RPMI8226 (cell line): ENCODE data around the gene CD244.

Experiments used
- DNase-seq: peaks from one replicate; pipeline ENCODE4 v3.0.0-alpha.2; 2015

The CD244 gene

GRCh38 chr1:160841079-160841478 lies 21.6 kb downstream of the CD244 start:
- DNase-seq = no peak

GRCh38 chr1:160839746-160840145 lies 22.9 kb downstream of the CD244 start:
- no peak for DNase-seq

GRCh38 chr1:160838888-160839287 lies 23.8 kb downstream of the CD244 start:
- no peak for DNase-seq

GRCh38 chr1:160837558-160838205 lies 25.0 kb downstream of the CD244 start:
- DNase-seq = peak; percentile 45

- DNase-seq = no peak
These were observed 25.6 kb downstream of the CD244 start for GRCh38 chr1:160836981-160837557.

- DNase-seq = no peak
These were observed 26.1 kb downstream of the CD244 start for GRCh38 chr1:160836561-160836960.

- no peak for DNase-seq
These were observed 26.9 kb downstream of the CD244 start for GRCh38 chr1:160835751-160836150.

- peak; percentile 48 for DNase-seq
These were observed 27.6 kb downstream of the CD244 start for GRCh38 chr1:160834945-160835565.

GRCh38 chr1:160830321-160831153 lies 32.1 kb downstream of the CD244 start:
- peak; percentile 88 for DNase-seq

GRCh38 chr1:160829766-160830165 lies 32.9 kb downstream of the CD244 start:
- no peak for DNase-seq

- DNase-seq = no peak
These were observed 35.3 kb downstream of the CD244 start for GRCh38 chr1:160827418-160827817.

GRCh38 chr1:160826546-160826945 lies 36.1 kb downstream of the CD244 start:
- no peak for DNase-seq

- DNase-seq = no peak
These were observed 39.4 kb downstream of the CD244 start for GRCh38 chr1:160823296-160823695.

- no peak for DNase-seq
These were observed 41.1 kb downstream of the CD244 start for GRCh38 chr1:160821627-160822026.

GRCh38 chr1:160819186-160819585 lies 43.5 kb downstream of the CD244 start:
- no peak for DNase-seq

- no peak for DNase-seq
These were observed 44.3 kb downstream of the CD244 start for GRCh38 chr1:160818207-160818937.

GRCh38 chr1:160814856-160815255 lies 47.8 kb downstream of the CD244 start:
- DNase-seq = no peak

GRCh38 chr1:160814316-160814715 lies 48.4 kb downstream of the CD244 start:
- no peak for DNase-seq

- no peak for DNase-seq
These were observed 49.5 kb downstream of the CD244 start for GRCh38 chr1:160813215-160813614.

- DNase-seq = peak; percentile 52
These were observed 51.5 kb downstream of the CD244 start for GRCh38 chr1:160811147-160811546.

GRCh38 chr1:160810486-160810885 lies 52.2 kb downstream of the CD244 start:
- DNase-seq = no peak

- DNase-seq = no peak
These were observed 54.4 kb downstream of the CD244 start for GRCh38 chr1:160808289-160808688.

GRCh38 chr1:160807738-160808137 lies 54.9 kb downstream of the CD244 start:
- no peak for DNase-seq
